H1 (cell line): Measurements from ENCODE around the gene ARID5B. TPM values are rescaled to one million over a fixed set of nuclear protein-coding genes. Genes with fewer than 3 reads are reported as not detected.

Experiments
- CTCF ChIA-PET: fragments of 300-600 bp; sonication (Branson Sonifier 250); formaldehyde crosslinking; loops from one replicate; lab custom pipeline; 2021; ENCODE audit not compliant: partially characterized antibody; lab: Charles Lee
- POLR2A ChIA-PET: fragments of 300-600 bp; sonication (Branson Sonifier 250); formaldehyde crosslinking; loops from one replicate; lab custom pipeline; 2021; ENCODE audit warnings: inconsistent platforms; ENCODE audit not compliant: partially characterized antibody; lab: Charles Lee
- DNase-seq, 2 experiments: peaks; one replicate each; pipeline versions ENCODE4 v3.0.0 to v3.0.0-alpha.2; 2010 to 2022; ENCODE audit warnings: low spot score in 2 of 2, low read depth in 1 of 2, mixed read lengths in 1 of 2
- FAIRE-seq: peaks from 2 replicates; lab custom pipeline; 2011; peaks lifted over from hg19 to GRCh38; lab: Jason Lieb, UNC
- H2AFZ ChIP-seq: 2 replicates; pipeline ENCODE4 v1.8.1; 2012; ENCODE audit warnings: low read length, inconsistent platforms
- H2AK5ac ChIP-seq: 2 replicates; pipeline ENCODE4 v1.6.1; 2013; ENCODE audit warnings: low read depth, low read length
- H2BK120ac ChIP-seq: replicated peaks from 2 replicates; pipeline ENCODE3; 2013; ENCODE audit warnings: low read depth, low read length, inconsistent platforms
- H2BK12ac ChIP-seq: 2 replicates; pipeline ENCODE4 v1.6.1; 2013; ENCODE audit warnings: low read depth, low read length
- H2BK15ac ChIP-seq: 2 replicates; pipeline ENCODE4 v1.6.1; 2013; ENCODE audit warnings: low read length
- H2BK20ac ChIP-seq: 2 replicates; pipeline ENCODE4 v1.6.1; 2013; ENCODE audit warnings: low read length
- H2BK5ac ChIP-seq: 2 replicates; pipeline ENCODE4 v1.6.1; 2013; ENCODE audit warnings: low read depth, low read length
- H3K14ac ChIP-seq: 2 replicates; pipeline ENCODE4 v1.6.1; 2013; ENCODE audit warnings: inconsistent platforms; ENCODE audit not compliant: insufficient read length
- H3K18ac ChIP-seq: 2 replicates; pipeline ENCODE4 v1.6.1; 2013; ENCODE audit warnings: low read length; ENCODE audit errors: extremely low read depth
- H3K23ac ChIP-seq: 2 replicates; pipeline ENCODE4 v1.6.1; 2013; ENCODE audit warnings: inconsistent platforms; ENCODE audit not compliant: insufficient read length
- H3K23me2 ChIP-seq: 2 replicates; pipeline ENCODE4 v1.6.1; 2013; ENCODE audit warnings: low read depth, low read length
- H3K27ac ChIP-seq: 2 replicates; pipeline ENCODE4 v1.6.1; 2011; ENCODE audit warnings: low read depth, low read length, inconsistent platforms
- H3K27me3 ChIP-seq, 4 experiments: replicated peaks in 1 of 4; 1 replicate in 1 of 4; 2 replicates in 3 of 4; pipeline versions ENCODE4 v1.6.1 to v1.8.1; 2011 to 2013; ENCODE audit warnings: low read length in 3 of 4, mild to moderate bottlenecking in 3 of 4, inconsistent platforms in 2 of 4, mixed read lengths in 2 of 4, moderate library complexity in 1 of 4; ENCODE audit not compliant: control insufficient read depth in 3 of 4, insufficient read depth in 3 of 4; ENCODE audit errors: extremely low read depth in 1 of 4
- H3K36me3 ChIP-seq, 4 experiments: 2 replicates each; pipeline versions ENCODE4 v1.6.1 to v1.8.1; 2011 to 2013; ENCODE audit warnings: mild to moderate bottlenecking in 4 of 4, low read length in 3 of 4, moderate library complexity in 2 of 4, control low read depth in 1 of 4, inconsistent platforms in 1 of 4; ENCODE audit not compliant: insufficient read depth in 4 of 4, control insufficient read depth in 2 of 4
- H3K4ac ChIP-seq: replicated peaks from 2 replicates; pipeline ENCODE3; 2013; ENCODE audit warnings: low read length, low read depth, mixed read lengths, inconsistent platforms; ENCODE audit not compliant: insufficient read length
- H3K4me1 ChIP-seq, 4 experiments: replicated peaks in 1 of 4; 1 replicate in 1 of 4; 2 replicates in 3 of 4; pipeline versions ENCODE4 v1.6.1 to v1.8.1; 2011 to 2013; ENCODE audit warnings: low read length in 3 of 4, inconsistent platforms in 2 of 4, mixed read lengths in 1 of 4; ENCODE audit not compliant: insufficient read depth in 4 of 4, control insufficient read depth in 3 of 4
- H3K4me2 ChIP-seq, 2 experiments: 2 replicates each; pipeline versions ENCODE4 v1.6.1 to v1.8.1; 2011 to 2013; ENCODE audit warnings: low read depth in 2 of 2, low read length in 2 of 2, control low read depth in 1 of 2, inconsistent platforms in 1 of 2, mild to moderate bottlenecking in 1 of 2; ENCODE audit not compliant: insufficient read depth in 1 of 2
- H3K4me3 ChIP-seq, 4 experiments: fragments of 200-600, 300-600 bp in 1 of 4; sonication (generic), shearing (Covaris generic), sonication (Bioruptor Twin) in 1 of 4; 2 replicates each; pipeline versions ENCODE4 v1.5.1 to v1.8.1; 2011 to 2016; ENCODE audit warnings: low read length in 4 of 4, low read depth in 3 of 4, control low read depth in 2 of 4, inconsistent platforms in 2 of 4, mild to moderate bottlenecking in 2 of 4, mixed read lengths in 1 of 4, moderate library complexity in 1 of 4; ENCODE audit not compliant: insufficient read depth in 2 of 4; ENCODE audit errors: extremely low read depth in 1 of 4
- H3K56ac ChIP-seq: replicated peaks from 2 replicates; pipeline ENCODE3; 2013; ENCODE audit warnings: low read depth, mild to moderate bottlenecking, mixed read lengths, low read length, inconsistent platforms; ENCODE audit not compliant: insufficient read length
- H3K79me1 ChIP-seq: 2 replicates; pipeline ENCODE4 v1.6.1; 2013; ENCODE audit warnings: low read depth, low read length, control low read depth
- H3K79me2 ChIP-seq, 2 experiments: 2 replicates each; pipeline versions ENCODE4 v1.6.1 to v1.8.1; 2012 to 2013; ENCODE audit warnings: low read length in 2 of 2, mild to moderate bottlenecking in 2 of 2, inconsistent platforms in 1 of 2; ENCODE audit not compliant: insufficient read depth in 2 of 2, control insufficient read depth in 1 of 2
- H3K9ac ChIP-seq, 4 experiments: replicated peaks in 1 of 4; 1 replicate in 1 of 4; 2 replicates in 3 of 4; pipeline versions ENCODE4 v1.6.1 to v1.8.1; 2011 to 2013; ENCODE audit warnings: low read depth in 3 of 4, low read length in 3 of 4, control low read depth in 2 of 4, mild to moderate bottlenecking in 2 of 4, moderate library complexity in 2 of 4, inconsistent platforms in 1 of 4; ENCODE audit errors: extremely low read depth in 1 of 4
- H3K9me3 ChIP-seq, 2 experiments: 2 replicates each; pipeline versions ENCODE4 v1.6.1 to v1.8.1; 2012 to 2013; ENCODE audit warnings: mild to moderate bottlenecking in 2 of 2, moderate library complexity in 2 of 2, control low read depth in 1 of 2, inconsistent platforms in 1 of 2, low read depth in 1 of 2, low read length in 1 of 2, mixed read lengths in 1 of 2; ENCODE audit not compliant: insufficient read depth in 2 of 2
- H4K20me1 ChIP-seq, 2 experiments: replicated peaks in 1 of 2; 2 replicates each; pipeline versions ENCODE3 to v1.8.1; 2011 to 2013; ENCODE audit warnings: inconsistent platforms in 2 of 2, low read length in 2 of 2, mild to moderate bottlenecking in 1 of 2; ENCODE audit not compliant: insufficient read depth in 2 of 2, control insufficient read depth in 1 of 2
- H4K5ac ChIP-seq: 2 replicates; pipeline ENCODE4 v1.6.1; 2013; ENCODE audit warnings: low read length, low read depth, mixed read lengths, inconsistent platforms; ENCODE audit not compliant: insufficient read length
- H4K8ac ChIP-seq: 2 replicates; pipeline ENCODE4 v1.8.0; 2013; ENCODE audit warnings: mild to moderate bottlenecking, moderate library complexity, low read length, inconsistent platforms; ENCODE audit not compliant: insufficient read depth; ENCODE audit errors: extremely low read depth
- H4K91ac ChIP-seq: replicated peaks from 2 replicates; pipeline ENCODE3; 2013; ENCODE audit warnings: low read length, mixed read lengths, inconsistent platforms; ENCODE audit not compliant: insufficient read length
- SP1 ChIP-seq: IDR thresholded peaks from 2 replicates; pipeline ENCODE4 v1.6.1; 2011; ENCODE audit warnings: low read depth, low read length
- SP2 ChIP-seq: IDR thresholded peaks from 2 replicates; pipeline ENCODE4 v1.6.1; 2012; ENCODE audit warnings: mild to moderate bottlenecking, low read length, inconsistent platforms
- SUZ12 ChIP-seq: fragments of 200-600 bp; sonication (generic); IDR thresholded peaks from 2 replicates; pipeline ENCODE4 v1.6.1; 2012; ENCODE audit warnings: mild to moderate bottlenecking, inconsistent platforms, low read length, moderate library complexity, mixed read lengths
- WGBS, 2 experiments: shearing (Covaris generic) in 1 of 2; methylation state at CpG; one replicate each; pipeline versions ENCODE4 v1.1.6 to v1.1.7; 2013 to 2015; ENCODE audit warnings: low lambda C conversion rate in 2 of 2, mixed read lengths in 2 of 2, inconsistent platforms in 1 of 2, low coverage in 1 of 2, missing lambda C conversion rate in 1 of 2; ENCODE audit not compliant: insufficient replicate concordance in 2 of 2, insufficient coverage in 1 of 2, insufficient read length in 1 of 2; ENCODE audit errors: extremely low coverage in 1 of 2, missing lambda C conversion rate in 1 of 2; 5-methylcytosine and 5-hydroxymethylcytosine counted together
- polyA plus RNA-seq, 7 experiments: library from polyadenylated mRNA; depleted of rRNA in 3 of 7; stranded (reverse) in 5 of 7; unstranded in 2 of 7; fragments of >200 nt in 5 of 7; fragments of 200-250 nt in 2 of 7; gene quantifications; 1 replicate in 5 of 7; 2 replicates in 1 of 7; 4 replicates in 1 of 7; pipeline versions ENCODE4 v1.2.1 to v1.2.3, GENCODE V29; 2011 to 2013; ENCODE audit warnings: missing spikeins in 2 of 7, mixed read lengths in 2 of 7
- total RNA-seq: library from RNA; stranded (reverse); fragmentation: NEBNext Ultra II Directional; extraction: Animal tissue kit (Norgen Biotek cat#: 25700); gene quantifications from 2 replicates; pipeline ENCODE4 v1.2.1, GENCODE V29; 2021

Gene ARID5B
- total and polyA plus RNA-seq, 2 of the 8 experiments (the other 6 are each of a cell fraction or from before 2014, with no cell fraction given), result 0.21 to 1.1 TPM

GRCh38 chr10:61883371-61884025 lies 18.0 kb upstream of the ARID5B start:
- 91% methylated on average over 7 of the region's 7 CpGs; no CpG with 5 or more reads in 1 of the 2 experiments for WGBS, 2 experiments
- TF ChIP-seq SUZ12, result no peak
- no peak for TF ChIP-seq SP1
- no peak for TF ChIP-seq SP2

More at GRCh38 chr10:61883371-61884025, 18.0 kb upstream of the ARID5B start:
- H2AK5ac ChIP-seq, result no peak overlapping the region
- no peak overlapping the region for H4K8ac ChIP-seq
- no peak overlapping the region for H2AFZ ChIP-seq
- H2BK120ac ChIP-seq, result no peak overlapping the region
- no peak overlapping the region for H2BK20ac ChIP-seq
- H3K56ac ChIP-seq, result no peak overlapping the region
- no peak overlapping the region for H2BK5ac ChIP-seq
- no peak overlapping the region for H3K23ac ChIP-seq
- H3K79me2 ChIP-seq, result no peaks in the 10 kb centered on the region
- no peak overlapping the region for H3K4ac ChIP-seq
- no peak overlapping the region for H3K27ac ChIP-seq
- H2BK15ac ChIP-seq, result no peak overlapping the region
- H4K20me1 ChIP-seq, result no peaks in the 10 kb centered on the region
- no peaks in the 10 kb centered on the region for H3K79me1 ChIP-seq
- no peaks in the 10 kb centered on the region for H3K4me1 ChIP-seq
- FAIRE-seq (no peak), DNase-seq (no peak)
- H3K18ac ChIP-seq, result no peak overlapping the region
- no peak overlapping the region for H3K14ac ChIP-seq
- no peak overlapping the region for H3K4me3 ChIP-seq
- no peak overlapping the region for H4K91ac ChIP-seq
- ChIA-PET CTCF (interaction anchor here (0.6 to 3.8 kb wide), 5 partner anchors 13 to 382 kb away, joined by 3 to 28 read pairs (median 4); no protein-coding TSS in a partner anchor), POLR2A (no interaction called here)
- no peaks in the 10 kb centered on the region for H3K36me3 ChIP-seq
- no peaks in the 10 kb centered on the region for H3K9me3 ChIP-seq
- H2BK12ac ChIP-seq, result no peak overlapping the region
- H3K9ac ChIP-seq, result no peak overlapping the region
- H3K23me2 ChIP-seq, result no peaks in the 10 kb centered on the region
- no peaks in the 10 kb centered on the region for H3K27me3 ChIP-seq
- no peak overlapping the region for H4K5ac ChIP-seq
- no peak overlapping the region for H3K4me2 ChIP-seq
